SK-N-SH (cell line): ENCODE data around the gene ZNF335.

Source experiments
- CHD2 ChIP-seq: fragments of 150-350 bp; IDR thresholded peaks from 2 replicates; pipeline ENCODE4 v1.6.1; 2018; ENCODE audit warnings: low read length; ENCODE audit not compliant: partially characterized antibody
- EP300 ChIP-seq, 2 experiments: IDR thresholded peaks; 2 replicates each; pipeline versions ENCODE4 v1.4.0 to v1.6.1; 2012; ENCODE audit warnings: borderline replicate concordance in 1 of 2, low read depth in 1 of 2, low read length in 1 of 2
- FOXM1 ChIP-seq: IDR thresholded peaks from 2 replicates; pipeline ENCODE4 v1.4.0; 2012; ENCODE audit warnings: low read depth, mild to moderate bottlenecking
- NFIC ChIP-seq: IDR thresholded peaks from 2 replicates; pipeline ENCODE4 v1.4.0; 2012; ENCODE audit warnings: borderline replicate concordance
- RCOR1 ChIP-seq: fragments of 150-350 bp; IDR thresholded peaks from 2 replicates; pipeline ENCODE4 v1.6.1; 2017; ENCODE audit warnings: antibody characterized with exemption, low read length
- TF ChIP-seq, protein P1 (sequence below): fragments of 200-600 bp; sonication (generic); IDR thresholded peaks from 2 replicates; pipeline ENCODE4 v1.6.1; 2017; ENCODE audit warnings: antibody characterized with exemption, mild to moderate bottlenecking, moderate library complexity
- TF ChIP-seq, protein P2 (sequence below): IDR thresholded peaks from 2 replicates; pipeline ENCODE4 v1.4.0; 2012; ENCODE audit warnings: low read depth, borderline replicate concordance
- TF ChIP-seq, protein P3 (sequence below): IDR thresholded peaks from 2 replicates; pipeline ENCODE4 v1.4.0; 2012; ENCODE audit warnings: low read depth, borderline replicate concordance
- TF ChIP-seq, protein P4 (sequence below): IDR thresholded peaks from 2 replicates; pipeline ENCODE4 v1.4.0; 2012; ENCODE audit warnings: low read depth

DNA sequence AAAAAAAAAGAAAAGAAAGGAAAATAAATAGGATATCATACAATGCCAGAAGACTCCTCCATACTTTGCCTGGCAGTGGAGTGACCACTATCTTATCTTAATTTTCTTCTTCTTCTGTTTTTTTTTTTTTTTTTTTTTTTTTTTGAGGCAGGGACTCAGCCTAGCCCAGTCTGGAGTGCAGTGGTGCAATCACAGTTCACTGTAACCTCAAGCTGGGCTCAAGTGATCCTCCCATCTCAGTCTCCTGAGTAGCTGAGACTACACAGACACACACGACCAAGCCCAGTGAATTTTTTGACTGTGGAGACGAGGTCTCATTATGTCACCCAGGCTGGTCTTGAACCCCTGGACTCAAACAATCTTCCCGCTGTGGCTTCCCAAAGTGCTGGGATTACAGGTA lies 19.6 kb upstream of the ZNF335 start:
- TF ChIP-seq RCOR1 (no peak), FOXM1 (no peak), CHD2 (no peak), EP300 (IDR thresholded peaks at IDR 0.05; ENCODE audit: borderline replicate concordance in 1 of 2, low read depth in 1 of 2, low read length in 1 of 2) (no peak), NFIC (no peak)
- TF ChIP-seq, protein P1, sequence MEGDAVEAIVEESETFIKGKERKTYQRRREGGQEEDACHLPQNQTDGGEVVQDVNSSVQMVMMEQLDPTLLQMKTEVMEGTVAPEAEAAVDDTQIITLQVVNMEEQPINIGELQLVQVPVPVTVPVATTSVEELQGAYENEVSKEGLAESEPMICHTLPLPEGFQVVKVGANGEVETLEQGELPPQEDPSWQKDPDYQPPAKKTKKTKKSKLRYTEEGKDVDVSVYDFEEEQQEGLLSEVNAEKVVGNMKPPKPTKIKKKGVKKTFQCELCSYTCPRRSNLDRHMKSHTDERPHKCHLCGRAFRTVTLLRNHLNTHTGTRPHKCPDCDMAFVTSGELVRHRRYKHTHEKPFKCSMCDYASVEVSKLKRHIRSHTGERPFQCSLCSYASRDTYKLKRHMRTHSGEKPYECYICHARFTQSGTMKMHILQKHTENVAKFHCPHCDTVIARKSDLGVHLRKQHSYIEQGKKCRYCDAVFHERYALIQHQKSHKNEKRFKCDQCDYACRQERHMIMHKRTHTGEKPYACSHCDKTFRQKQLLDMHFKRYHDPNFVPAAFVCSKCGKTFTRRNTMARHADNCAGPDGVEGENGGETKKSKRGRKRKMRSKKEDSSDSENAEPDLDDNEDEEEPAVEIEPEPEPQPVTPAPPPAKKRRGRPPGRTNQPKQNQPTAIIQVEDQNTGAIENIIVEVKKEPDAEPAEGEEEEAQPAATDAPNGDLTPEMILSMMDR: no peak
- TF ChIP-seq, protein P2, sequence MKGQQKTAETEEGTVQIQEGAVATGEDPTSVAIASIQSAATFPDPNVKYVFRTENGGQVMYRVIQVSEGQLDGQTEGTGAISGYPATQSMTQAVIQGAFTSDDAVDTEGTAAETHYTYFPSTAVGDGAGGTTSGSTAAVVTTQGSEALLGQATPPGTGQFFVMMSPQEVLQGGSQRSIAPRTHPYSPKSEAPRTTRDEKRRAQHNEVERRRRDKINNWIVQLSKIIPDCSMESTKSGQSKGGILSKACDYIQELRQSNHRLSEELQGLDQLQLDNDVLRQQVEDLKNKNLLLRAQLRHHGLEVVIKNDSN: no peak
- TF ChIP-seq, protein P3, sequence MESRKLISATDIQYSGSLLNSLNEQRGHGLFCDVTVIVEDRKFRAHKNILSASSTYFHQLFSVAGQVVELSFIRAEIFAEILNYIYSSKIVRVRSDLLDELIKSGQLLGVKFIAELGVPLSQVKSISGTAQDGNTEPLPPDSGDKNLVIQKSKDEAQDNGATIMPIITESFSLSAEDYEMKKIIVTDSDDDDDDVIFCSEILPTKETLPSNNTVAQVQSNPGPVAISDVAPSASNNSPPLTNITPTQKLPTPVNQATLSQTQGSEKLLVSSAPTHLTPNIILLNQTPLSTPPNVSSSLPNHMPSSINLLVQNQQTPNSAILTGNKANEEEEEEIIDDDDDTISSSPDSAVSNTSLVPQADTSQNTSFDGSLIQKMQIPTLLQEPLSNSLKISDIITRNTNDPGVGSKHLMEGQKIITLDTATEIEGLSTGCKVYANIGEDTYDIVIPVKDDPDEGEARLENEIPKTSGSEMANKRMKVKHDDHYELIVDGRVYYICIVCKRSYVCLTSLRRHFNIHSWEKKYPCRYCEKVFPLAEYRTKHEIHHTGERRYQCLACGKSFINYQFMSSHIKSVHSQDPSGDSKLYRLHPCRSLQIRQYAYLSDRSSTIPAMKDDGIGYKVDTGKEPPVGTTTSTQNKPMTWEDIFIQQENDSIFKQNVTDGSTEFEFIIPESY: no peak
- TF ChIP-seq, protein P4, sequence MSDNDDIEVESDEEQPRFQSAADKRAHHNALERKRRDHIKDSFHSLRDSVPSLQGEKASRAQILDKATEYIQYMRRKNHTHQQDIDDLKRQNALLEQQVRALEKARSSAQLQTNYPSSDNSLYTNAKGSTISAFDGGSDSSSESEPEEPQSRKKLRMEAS: no peak
